Calu3 (cell line): ENCODE results near the gene SORCS3. TPM values are rescaled to one million over a fixed set of nuclear protein-coding genes. Genes with fewer than 3 reads are reported as not detected.

Experiments used
- BruUV-seq: library from RNA; stranded (reverse); fragments of 400-500 nt; replicated peaks from 2 replicates; lab custom pipeline; 2021; lab: Mats Ljungman, UMichigan
- CTCF ChIA-PET: fragments of 300-600 bp; sonication (Branson Sonifier 250); formaldehyde crosslinking; loops from one replicate; lab custom pipeline; 2022; ENCODE audit warnings: antibody characterized with exemption; lab: Charles Lee
- DNase-seq: peaks from one replicate; pipeline ENCODE4 v3.0.0; 2022
- H3K27ac Mint-ChIP-seq: one replicate; pipeline ENCODE4 v1.8.0; 2022; ENCODE audit warnings: mixed read lengths; ENCODE audit not compliant: unreplicated experiment
- H3K27me3 Mint-ChIP-seq: one replicate; pipeline ENCODE4 v1.8.0; 2022; ENCODE audit warnings: mixed read lengths; ENCODE audit not compliant: unreplicated experiment
- H3K36me3 Mint-ChIP-seq: one replicate; pipeline ENCODE4 v1.8.0; 2022; ENCODE audit warnings: mild to moderate bottlenecking, moderate library complexity, mixed read lengths; ENCODE audit not compliant: insufficient read depth, unreplicated experiment
- H3K4me1 Mint-ChIP-seq: one replicate; pipeline ENCODE4 v1.8.0; 2022; ENCODE audit warnings: mild to moderate bottlenecking, low read depth, mixed read lengths; ENCODE audit not compliant: unreplicated experiment
- H3K4me3 Mint-ChIP-seq: one replicate; pipeline ENCODE4 v1.8.0; 2022; ENCODE audit warnings: mild to moderate bottlenecking, low read depth, moderate library complexity, mixed read lengths; ENCODE audit not compliant: unreplicated experiment
- H3K9me3 Mint-ChIP-seq: one replicate; pipeline ENCODE4 v1.8.0; 2022; ENCODE audit warnings: low read depth, mixed read lengths; ENCODE audit not compliant: unreplicated experiment
- CTCF ChIP-seq: fragments of 200-600 bp; IDR thresholded peaks from one replicate; pipeline ENCODE4 v1.8.0; 2022; ENCODE audit warnings: antibody characterized with exemption; ENCODE audit not compliant: unreplicated experiment
- intact Hi-C: fragments of 100-400 bp; cut with micrococcal nuclease; formaldehyde crosslinking; loops from one replicate; pipeline ENCODE4 v1.10.0; 2022; ENCODE audit not compliant: unreplicated experiment
- total RNA-seq: library from RNA; stranded (reverse); gene quantifications from 2 replicates; pipeline ENCODE4 v1.2.3, GENCODE V29; 2022

SORCS3 gene
- total RNA-seq, 1 experiment from 2014 or later = not detected

DNA sequence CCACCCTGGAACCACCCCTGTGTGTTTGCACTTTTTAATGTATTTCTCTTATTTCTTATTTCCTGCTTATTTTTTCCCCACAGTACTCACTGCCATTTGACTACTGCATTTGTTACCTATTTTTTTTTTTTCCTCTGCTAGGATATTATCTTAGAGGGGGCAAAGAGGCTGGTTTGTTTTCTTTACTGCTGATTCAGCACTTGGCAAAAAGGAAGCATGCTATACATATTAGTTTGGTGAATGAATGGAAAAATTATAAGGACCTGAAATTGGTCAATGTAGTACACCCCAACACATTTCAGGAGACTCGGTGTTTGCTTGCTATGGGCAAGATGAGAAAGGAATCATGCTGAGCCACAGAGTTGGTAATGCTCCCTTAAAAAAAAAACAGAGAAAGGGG lies 193.5 kb downstream of the SORCS3 start:
- no TSS peak for BruUV-seq
- H3K9me3 Mint-ChIP-seq = no peaks in the 10 kb centered on the region
- TF ChIP-seq CTCF = no peak
- peaks cover 71% of the 10 kb centered on the region for H3K27me3 Mint-ChIP-seq
- intact Hi-C loops = no loop called here
- H3K4me3 Mint-ChIP-seq = no peak overlapping the region
- H3K27ac Mint-ChIP-seq = no peak overlapping the region
- H3K36me3 Mint-ChIP-seq = no peaks in the 10 kb centered on the region
- CTCF ChIA-PET = no interaction called here
- DNase-seq = no peak
- H3K4me1 Mint-ChIP-seq = no peaks in the 10 kb centered on the region

GRCh38 chr10:104835422-104835821 lies 194.3 kb downstream of the SORCS3 start:
- Mint-ChIP-seq H3K27ac (no peak overlapping the region), H3K4me1 (no peaks in the 10 kb centered on the region), H3K27me3 (peaks cover 71% of the 10 kb centered on the region), H3K9me3 (no peaks in the 10 kb centered on the region), H3K4me3 (no peak overlapping the region), H3K36me3 (no peaks in the 10 kb centered on the region)
- no peak for DNase-seq
- CTCF ChIA-PET = no interaction called here
- BruUV-seq = no TSS peak
- TF ChIP-seq CTCF = no peak
- intact Hi-C loops = no loop called here

- no peaks in the 10 kb centered on the region for H3K4me1 Mint-ChIP-seq
- DNase-seq = no peak
- no peak overlapping the region for H3K4me3 Mint-ChIP-seq
- no peak for TF ChIP-seq CTCF
- intact Hi-C loops = no loop called here
- H3K36me3 Mint-ChIP-seq = no peaks in the 10 kb centered on the region
- H3K27ac Mint-ChIP-seq = no peak overlapping the region
- H3K9me3 Mint-ChIP-seq = no peaks in the 10 kb centered on the region
- H3K27me3 Mint-ChIP-seq = peaks cover 50% of the 10 kb centered on the region
- CTCF ChIA-PET = no interaction called here
- BruUV-seq = no TSS peak
These were observed 201.6 kb downstream of the SORCS3 start for GRCh38 chr10:104842704-104843103.

DNA sequence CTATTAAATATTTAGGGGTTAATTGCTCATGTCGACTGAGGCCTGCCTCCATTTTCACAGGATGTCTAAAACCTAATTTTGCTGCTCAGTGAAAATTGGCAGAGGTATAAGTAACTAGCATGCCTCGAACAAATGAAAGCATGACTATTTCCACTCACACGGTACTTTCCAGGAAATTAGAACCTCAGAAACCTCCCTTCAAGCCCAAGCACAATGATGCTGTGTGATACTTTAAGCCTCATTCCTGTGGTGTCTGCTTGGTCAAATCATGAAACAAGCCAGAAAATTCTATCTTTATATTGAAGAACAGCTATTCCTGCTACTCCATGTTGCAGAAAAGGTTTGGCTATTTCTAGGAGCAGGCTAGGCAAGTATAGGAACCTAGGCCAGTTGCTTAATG lies 203.0 kb downstream of the SORCS3 start:
- peaks cover 37% of the 10 kb centered on the region for H3K27me3 Mint-ChIP-seq
- H3K4me1 Mint-ChIP-seq = no peaks in the 10 kb centered on the region
- DNase-seq = no peak
- no peak for TF ChIP-seq CTCF
- CTCF ChIA-PET = no interaction called here
- no peaks in the 10 kb centered on the region for H3K36me3 Mint-ChIP-seq
- intact Hi-C loops = no loop called here
- no TSS peak for BruUV-seq
- H3K4me3 Mint-ChIP-seq = no peak overlapping the region
- no peaks in the 10 kb centered on the region for H3K9me3 Mint-ChIP-seq
- H3K27ac Mint-ChIP-seq = no peak overlapping the region
